GM19452 (cell line): ENCODE results near the gene FBXL16.

Source experiments
- ATAC-seq: cut with Tn5 transposase; IDR thresholded peaks from one replicate; pipeline ENCODE4 v1.9.1; 2021; ENCODE audit not compliant: unreplicated experiment

Gene FBXL16

GRCh38 chr16:644556-644955 lies 61.0 kb downstream of the FBXL16 start:
- no peak for ATAC-seq

GRCh38 chr16:643050-643368 lies 62.6 kb downstream of the FBXL16 start:
- no peak for ATAC-seq
